GM19455 (cell line): ENCODE measurements around the gene LOXL3.
A peak's percentile ranks its signal among the peaks of the same experiment; 100 is the strongest.

Source experiments
- ATAC-seq: cut with Tn5 transposase; IDR thresholded peaks from one replicate; pipeline ENCODE4 v1.9.1; 2021; ENCODE audit not compliant: unreplicated experiment

LOXL3 gene

DNA sequence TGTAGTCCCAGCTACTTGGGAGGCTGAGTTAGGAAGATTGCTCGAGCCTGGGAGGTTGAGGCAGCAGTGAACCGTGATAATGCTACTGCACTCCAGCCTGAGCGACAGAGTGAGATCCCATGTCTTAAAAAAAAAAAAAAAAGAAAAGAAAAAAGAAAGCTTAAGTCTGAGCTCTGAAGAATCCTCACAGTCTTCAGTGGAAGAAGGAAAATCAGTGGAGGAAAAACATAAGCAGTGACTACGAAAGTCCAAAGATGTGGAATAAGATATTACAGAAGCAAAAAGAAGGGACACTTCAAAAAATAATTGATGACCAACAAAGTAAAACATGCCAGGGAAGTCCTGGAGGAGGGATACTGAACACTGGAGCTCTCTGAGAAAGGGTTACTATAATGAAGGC lies 43.5 kb downstream of the LOXL3 start:
- ATAC-seq: no peak

DNA sequence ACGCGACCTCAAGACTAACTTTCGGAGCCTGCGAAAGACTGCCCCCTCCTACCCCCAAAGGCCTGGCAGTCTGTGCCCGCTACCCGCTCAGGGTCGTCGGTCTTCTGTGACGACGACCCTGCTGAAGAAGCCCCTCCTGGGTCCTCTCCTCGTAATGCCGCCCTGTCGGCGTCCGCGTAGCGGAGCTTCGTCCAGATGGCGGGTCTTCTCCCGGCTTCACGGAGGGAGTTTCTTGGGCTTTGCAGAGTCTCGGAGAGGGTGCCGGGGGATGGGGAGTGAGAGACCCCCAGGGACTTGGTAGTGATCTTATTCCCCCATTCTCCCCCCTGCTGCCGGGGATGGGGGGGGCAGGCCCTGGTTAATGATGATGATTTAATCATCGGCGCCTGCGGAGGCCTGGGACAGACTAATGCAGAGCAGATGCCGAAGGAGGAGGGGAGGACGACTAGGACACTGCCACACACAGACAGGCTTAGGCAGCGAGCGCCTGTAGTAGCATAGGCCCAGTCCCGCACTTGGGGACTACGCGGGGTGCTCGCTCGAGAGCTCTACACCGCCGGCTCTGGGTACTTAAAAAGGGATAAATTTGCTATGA lies 45.7 kb downstream of the LOXL3 start:
- peak; percentile 11 for ATAC-seq

DNA sequence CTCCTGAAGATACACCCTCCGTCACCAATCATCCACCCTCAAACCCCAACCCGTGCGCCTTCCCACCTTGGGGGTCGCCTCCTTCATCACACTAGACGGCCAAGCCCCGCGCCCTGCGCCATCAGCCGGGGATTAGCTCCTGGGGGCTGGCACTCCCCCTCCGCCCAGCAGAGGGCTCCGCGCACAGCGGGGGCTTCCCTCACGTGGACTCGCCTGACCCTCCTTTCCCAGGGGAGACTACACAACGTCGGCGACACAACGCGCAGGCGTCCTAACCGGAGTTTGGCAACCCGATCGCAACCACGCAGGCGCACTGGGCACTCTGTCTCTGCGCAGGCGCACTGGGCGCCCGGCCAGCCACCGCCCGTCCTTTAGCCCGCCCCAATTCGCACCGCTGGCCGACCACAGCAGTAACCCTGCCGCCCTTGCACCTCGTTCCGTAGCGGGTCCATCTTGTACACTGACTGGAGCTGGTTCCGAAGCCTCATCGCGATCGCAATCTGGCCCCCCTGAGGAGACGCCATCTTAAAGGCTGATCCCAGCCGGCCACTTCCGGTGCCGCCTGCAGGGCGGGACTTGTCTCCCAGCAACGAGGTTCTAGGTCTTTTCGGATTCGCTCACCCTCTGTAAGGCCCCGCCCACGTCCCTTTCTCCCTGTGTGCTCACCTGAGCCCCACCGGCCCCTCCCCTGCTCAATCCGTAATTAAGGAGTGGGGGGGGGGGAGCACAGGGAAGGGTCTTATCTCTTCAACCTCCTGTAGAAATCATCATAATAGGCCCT lies 46.4 kb downstream of the LOXL3 start, which contains the start of gene PCGF1:
TSS of gene PCGF1 (minus strand) at position 551 of the 781 bp plus-strand sequence. CDS start at position 524, 27 bp downstream.
- ATAC-seq: peak; percentile 90

DNA sequence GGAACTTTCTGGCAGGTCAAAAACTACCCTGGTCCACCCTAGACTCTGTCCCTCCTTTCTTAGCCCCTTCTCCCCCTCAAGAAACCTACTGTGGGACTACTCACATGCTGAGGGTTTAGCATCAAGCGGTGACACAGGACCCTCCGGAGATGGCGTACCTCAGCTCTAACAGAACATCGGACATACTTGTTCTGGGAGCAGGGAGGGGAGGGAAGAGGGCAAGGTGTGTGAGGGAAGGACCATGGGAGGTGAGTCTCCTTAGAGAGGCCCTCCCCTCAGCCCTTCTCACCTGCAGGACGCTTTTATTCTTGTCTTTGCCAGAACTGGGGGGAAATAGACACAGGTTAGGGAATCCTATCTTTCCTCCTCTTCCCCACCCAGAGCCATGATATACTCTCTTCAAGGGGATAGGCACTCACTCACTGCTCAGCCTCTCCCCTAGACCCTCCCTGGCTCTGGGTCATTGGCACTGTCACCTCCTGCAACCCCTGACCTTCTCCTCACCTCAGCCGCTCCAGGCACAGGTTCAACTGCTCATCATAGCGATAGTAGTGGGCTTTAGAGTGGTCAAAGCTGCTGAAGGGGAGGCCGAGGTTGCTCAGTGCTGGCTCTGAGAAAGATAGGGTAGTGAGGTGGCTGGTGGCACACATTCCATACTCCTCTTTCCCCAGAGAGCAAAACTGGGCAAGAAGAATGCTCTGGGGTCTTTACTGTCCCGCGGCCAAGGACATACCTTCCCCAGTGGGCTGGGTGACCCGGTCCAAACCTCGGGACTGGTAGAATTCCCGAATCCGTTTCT lies 48.1 kb downstream of the LOXL3 start:
- ATAC-seq: no peak

DNA sequence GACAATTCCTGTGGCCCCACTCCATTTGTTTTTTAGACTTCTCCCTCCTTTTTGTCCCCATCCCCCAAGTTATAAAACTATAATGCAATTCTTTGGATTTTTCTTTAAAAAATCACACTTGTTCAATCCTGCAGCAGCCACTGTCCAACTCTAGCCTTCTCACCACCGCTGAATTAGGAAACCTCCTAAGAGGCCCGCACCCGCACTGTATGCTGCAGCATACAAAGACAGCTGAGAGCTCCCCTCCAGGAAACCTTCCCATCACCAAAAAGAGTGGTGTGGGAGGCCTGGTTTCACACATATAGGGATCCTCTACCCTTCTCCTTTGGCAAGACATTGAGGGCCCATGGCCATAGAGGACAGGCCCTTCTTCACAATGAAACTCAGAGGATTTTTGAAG lies 49.2 kb downstream of the LOXL3 start:
- no peak for ATAC-seq

DNA sequence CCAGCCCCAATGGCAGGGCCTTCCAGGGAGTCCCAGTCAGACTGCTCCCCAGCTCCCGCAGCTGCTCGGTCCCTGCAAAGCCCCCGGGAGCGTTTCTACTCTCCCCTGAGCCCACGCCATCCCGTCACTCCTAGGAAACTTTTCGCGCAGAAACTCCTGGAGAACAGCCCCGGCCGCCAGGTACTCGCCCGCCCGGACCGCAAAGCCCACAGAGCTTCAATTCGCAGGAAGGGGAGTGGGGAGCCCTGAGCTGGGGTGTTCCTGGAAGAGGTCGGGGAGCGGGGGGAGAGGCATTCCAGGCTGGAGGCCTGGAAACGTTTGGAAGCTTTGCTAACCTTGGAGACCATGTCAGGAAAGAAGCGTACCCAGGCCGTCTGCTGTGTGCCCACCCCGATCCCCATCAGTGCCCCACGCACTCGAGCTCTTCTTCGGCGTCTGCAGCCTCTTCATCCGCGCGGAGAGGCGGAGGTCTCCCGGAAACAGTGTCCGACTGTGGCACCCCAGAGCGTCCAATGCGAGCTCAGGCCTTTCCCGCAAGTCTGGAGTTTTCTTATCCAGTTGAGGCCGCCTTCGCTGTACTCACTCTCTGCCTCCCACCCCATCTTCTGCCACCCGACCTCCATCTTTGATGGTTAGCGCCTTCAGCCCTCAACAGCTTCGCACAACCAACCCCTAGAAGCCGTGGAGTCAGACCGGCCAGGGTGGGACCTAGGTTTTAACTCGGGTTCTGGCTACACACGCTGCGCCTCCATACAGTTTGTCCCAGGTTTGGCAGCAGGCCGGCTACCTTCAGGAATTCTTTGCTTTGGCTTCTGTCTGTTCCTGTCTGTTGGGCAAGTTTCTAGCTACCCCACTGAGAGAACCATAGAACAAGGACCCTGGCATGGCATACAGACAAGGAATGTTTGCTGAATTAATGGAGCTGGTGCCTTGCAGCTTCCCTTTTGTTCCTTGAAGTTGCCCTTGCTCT lies 50.0 kb downstream of the LOXL3 start:
- no peak for ATAC-seq

DNA sequence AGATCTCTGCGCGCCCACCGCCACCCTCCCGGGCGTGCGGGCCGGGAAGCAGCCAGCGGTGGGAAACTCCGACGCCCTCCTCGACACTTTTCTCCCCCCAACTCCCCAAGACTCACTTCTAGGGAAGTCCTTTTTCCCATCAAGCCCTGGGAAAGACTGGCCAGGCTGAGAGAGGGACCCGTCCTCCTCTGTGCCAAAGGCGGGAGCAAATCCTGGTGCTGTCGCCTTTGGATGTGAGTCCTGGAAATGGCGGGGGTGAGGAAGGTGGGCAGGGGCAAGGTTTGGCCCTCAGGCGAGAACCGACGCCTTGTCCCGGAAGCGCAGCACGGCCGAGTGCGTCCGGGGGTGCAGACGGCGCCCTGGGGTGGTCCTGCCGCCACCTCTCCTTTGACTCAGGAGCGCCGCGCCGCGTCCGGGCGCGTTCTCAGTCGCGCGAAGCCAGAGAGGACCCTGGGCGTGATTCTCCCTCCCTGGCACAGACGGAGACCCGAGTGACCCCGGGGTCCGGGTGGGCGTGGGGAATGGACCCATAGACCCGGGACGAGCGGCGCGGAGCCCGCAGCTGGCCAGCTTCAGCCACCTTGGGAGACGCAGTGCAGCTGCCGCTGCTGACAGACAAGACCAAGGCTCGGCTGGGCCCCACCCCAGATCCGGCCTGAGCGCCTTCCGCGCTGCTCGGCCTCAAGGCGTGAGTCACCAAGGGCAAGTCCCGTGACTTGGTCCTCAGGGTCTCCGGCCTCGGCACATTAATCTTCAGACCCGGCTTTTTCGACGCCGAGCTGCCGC lies 50.8 kb downstream of the LOXL3 start:
- ATAC-seq: peak; percentile 44

DNA sequence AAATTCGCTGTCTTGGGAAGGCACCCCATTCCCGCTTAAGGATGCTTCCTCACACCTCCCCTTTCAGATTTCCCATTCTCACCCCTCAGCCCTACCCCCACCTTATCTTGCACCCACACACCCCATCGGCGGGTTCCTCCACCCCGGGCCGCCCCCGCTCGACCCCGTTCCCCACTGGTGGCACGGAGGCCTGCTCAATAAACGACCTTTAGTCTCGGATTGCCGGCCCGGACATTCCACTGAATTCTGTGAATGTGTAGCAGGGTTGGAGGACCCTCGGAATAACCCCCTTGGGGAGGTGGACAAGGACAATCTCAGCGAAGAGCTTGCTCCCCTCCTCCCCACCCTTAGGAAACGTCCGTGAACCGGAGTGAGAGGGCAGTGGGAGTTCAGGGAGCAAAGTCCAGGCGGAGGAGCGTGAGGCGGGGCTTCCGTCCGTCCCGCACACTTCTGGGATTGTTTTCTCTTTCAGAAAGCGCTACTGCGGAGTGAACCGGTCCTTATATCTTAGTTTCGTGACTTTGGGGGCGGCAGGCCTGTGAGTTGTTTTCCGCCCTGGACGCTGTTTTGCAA lies 51.5 kb downstream of the LOXL3 start:
- no peak for ATAC-seq

DNA sequence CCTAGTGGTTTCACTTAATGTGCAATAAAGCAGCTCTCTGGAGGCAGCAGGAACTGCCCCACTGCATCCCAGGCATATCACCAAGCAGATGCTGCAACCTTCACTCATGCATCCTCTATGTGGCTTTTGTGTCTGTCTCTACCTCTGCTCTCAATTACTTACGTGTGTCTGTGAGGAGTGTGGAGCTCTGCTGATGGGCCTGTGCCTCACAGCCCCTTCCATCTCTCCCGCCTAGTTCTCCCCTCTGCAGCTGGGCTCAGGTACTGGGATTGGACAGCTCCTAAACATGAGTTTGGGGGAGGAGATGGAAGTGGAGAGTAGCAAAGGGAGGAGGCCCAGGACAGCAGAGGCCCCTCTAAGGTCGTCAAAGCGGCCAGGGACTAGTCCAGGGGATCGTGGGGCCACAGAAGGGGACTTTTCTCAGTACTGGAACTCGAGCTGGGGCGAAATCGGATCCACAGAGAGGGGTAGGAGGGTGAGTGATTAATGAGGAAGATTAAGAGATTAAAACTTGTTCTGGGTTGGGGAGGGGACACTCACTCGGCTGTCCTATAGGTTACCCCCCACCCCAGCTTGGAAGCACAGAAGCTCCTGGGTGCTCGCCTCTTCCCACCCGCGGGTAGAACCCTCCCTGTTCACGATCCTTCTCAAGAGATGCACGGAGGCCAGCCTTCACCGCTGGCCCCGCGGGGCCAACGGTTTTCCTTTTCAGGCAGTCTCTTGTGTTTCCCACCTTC lies 52.2 kb downstream of the LOXL3 start:
- ATAC-seq: no peak

DNA sequence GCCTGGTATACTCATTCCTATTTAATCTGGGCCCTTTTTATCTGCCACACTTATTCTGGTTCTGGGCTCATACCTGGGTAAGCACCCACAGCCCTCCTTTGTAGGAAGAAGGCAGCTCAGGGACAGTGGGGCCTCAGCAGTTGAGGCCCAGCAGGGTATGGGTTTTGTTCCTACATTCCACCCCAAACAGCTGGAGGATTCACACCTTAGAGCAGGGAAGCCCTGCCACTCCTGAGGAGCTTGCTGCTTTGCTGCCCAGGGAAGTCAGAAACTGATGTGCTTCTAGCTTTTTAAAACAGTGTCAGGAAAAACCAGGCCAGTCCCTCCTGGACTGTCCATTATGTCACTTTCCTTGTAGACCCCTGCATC lies 53.2 kb downstream of the LOXL3 start:
- no peak for ATAC-seq

DNA sequence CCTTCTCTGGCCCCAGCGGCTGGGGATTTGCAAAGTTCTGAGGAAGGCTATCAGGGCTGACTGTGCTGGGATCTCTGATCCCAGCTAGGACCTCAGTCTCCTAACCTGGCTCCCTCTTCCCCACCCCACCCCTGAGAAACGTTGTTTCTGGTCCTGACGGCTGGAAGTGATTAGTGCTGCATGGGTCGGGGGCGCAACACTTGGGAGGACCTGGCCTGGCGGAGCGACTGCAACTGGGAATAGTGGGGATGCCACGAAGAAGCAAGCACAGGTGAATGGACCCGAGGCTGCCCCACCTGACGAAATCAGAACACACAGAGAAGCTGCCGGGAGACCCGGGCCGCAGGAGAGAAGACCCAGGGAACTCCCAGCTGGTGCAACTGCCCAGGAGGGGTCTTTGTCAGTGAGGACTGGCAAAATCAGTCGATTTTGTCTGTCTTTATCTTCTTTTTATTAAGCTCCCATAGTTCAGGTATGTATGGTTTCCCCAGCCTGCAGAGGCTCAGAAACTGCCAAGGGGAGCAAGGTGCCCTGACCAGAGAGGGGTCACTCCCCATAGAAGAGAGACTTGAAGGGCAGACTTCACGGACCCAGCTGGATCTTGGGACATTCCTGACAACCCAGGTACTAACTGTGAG lies 53.7 kb downstream of the LOXL3 start:
- ATAC-seq: no peak

DNA sequence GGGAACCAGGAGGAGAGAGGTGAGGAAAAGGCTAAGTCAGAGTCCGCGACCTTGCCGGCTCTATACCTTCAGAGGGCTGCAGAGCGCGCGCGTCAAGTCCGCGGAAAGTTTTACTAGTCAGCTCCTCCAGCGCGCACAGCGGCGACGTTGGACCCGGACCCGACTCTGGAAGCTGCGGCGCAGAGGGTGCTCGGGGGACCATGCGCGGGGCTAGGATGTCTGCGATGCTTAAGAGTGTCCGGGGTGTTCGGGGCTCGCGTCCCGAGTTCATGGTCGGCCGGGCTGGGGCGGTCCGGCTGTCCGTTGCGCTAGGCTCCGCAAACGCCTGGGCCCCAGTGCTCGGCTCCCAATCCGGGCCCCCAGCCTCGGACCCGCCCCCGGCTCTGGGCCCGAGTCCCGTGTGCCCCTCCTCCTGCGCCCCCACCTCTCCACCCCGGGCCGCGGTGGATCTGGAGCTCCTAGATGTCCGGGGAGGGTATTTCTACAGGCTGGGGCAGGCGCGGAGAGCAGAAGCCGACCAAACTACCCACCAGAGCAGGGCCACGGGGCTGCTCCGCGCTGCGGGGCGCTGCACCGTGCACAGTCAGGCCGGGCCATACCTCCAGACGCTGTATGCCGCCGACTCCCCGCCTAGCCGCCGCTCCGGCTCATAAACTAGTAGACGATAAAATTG lies 54.3 kb downstream of the LOXL3 start, which contains the start of gene LBX2:
TSS of gene LBX2 (minus strand) at position 337 of the 673 bp plus-strand sequence. CDS start at position 271, 66 bp downstream.
- ATAC-seq: no peak

DNA sequence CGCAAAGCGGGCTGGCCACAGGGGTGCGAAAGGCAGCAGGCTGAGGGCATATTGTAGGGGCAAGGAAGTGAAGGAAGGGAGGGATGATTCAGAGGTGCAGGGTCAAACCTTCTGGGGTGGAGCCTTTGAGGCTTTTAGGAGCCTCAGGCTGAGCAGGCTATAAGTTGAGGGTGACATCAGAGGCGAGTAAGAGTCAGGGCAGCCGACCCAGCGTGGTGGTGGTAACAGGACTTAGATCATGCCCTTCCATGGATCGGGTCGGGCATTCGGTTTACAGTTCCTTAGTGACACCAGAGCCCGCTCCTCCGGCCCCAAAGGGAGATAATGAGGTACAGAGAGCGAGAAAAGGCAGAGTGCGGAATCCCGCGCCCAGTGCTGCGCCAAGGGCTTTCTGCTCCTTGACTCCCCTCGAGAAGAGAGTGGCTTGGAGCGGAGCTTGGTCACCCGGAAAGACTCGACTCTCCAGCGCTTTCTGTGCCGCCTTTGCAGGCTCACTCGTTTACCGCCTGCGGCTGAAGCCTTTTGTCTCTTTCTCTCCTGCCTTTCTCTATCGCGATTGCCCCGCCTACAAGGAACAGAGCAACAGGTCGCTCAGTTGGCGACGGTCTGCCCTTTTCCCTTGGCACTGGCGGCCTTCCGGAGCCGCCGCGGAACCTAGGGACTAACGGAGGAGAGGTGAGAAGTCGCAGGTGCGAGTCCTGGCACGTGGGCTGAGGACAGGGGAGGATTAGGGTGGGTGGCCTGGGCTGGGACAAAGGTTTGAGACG lies 55.1 kb downstream of the LOXL3 start:
- no peak for ATAC-seq

DNA sequence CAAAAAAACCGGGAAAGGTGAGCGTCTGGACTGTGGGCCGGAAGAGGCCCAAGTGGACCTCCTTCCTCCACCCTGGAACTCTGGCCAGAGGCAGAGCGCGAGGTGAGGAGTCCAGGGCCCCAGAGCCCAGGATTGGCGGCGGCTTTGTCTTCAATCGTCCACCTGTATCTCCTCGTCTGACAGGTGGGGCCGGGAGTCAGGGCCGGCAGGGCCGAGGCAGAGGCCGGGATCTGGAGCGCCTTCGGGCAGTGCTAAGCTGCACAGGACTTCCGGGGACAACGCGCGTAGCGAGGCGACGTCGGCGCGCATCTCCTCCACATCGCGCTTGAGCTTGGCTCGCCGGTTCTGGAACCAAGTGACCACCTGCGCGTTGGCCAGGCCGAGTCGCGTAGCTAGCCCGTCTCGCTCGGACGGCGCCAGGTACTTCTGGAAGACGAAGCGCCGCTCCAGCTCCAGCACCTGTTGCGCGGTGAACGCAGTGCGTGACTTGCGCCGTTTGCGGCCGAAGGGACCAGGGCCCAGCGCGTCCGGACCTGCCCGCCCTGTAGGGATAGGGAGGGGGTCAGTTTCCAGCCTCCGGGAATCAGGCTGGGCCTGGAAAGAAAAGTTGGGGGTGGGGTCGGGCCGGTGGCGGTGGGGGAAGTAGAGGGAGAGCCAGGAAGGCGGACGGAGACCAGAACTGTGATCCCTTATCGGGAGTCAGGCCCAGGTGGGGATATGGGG lies 55.8 kb downstream of the LOXL3 start:
- no peak for ATAC-seq

DNA sequence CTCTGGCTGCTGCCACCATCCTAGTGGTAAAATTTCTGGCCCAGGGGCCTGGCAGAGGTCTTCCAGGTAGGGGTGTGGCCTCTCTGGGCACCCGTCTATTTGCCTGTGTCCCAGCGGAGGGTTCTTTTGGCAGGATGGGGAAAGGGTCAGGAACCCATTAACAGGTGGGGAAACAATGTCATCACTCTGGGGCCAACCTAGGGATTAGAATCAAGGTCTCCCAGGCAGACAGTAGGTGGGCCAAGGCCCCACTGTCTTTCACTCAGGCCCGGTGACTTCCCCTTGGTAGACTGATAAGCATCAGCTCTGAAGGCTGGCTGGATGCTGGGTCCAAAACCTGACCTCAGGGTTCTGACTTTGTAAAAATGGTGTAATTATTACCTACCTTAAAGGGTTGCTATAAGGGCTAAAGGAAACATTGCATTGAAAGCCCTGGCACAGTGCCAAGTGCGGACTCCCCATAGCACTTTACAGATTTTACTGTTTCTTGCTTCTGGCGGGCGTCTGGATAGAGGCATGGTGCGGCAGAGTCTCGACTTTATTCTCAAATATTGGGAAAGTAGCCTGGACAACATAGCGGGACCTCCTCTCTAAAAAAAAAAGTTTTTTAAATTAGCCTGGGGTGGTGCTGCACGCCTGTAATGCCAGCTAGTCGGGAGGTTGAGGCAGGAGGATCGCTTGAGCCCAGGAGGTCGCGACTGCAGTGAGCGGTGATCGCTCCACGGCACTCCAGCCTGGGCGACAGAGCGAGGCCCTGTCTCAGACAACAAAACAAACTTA lies 56.6 kb downstream of the LOXL3 start:
- ATAC-seq: no peak

DNA sequence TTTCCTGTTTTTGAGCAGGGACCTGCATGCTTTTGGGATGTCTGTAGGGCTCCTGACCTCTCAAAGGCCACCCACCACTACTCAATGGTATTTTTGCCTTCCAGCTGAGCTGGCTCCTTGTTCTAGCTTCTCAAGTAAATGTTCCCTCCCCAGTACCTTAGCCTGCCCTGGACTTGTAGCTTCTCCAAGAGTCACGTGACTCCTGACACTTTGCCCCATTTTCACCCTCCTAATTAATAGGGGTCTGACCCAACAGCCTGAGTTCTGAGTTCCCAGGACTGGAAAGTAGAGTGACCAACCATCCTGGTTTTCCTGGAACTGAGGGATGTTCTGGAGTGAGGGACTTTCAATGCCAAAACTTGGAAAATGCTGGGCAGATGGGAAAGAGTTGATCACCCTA lies 58.3 kb downstream of the LOXL3 start:
- no peak for ATAC-seq
